Osteoblast (primary cell): ENCODE measurements around the gene SRSF7. TPM values are rescaled to one million over a fixed set of nuclear protein-coding genes. Genes with fewer than 3 reads are reported as not detected.

ENCODE experiments used
- DNase-seq: peaks from one replicate; pipeline ENCODE4 v3.0.0; 2011; ENCODE audit warnings: low spot score, mixed read lengths; ENCODE audit not compliant: insufficient read length; ENCODE audit errors: missing footprints
- H2AFZ ChIP-seq: 2 replicates; pipeline ENCODE4 v1.6.0; 2011; ENCODE audit warnings: mild to moderate bottlenecking, low read length
- H3K27ac ChIP-seq: 2 replicates; pipeline ENCODE4 v1.5.1; 2011; ENCODE audit warnings: mild to moderate bottlenecking, low read depth, low read length, moderate library complexity
- H3K27me3 ChIP-seq: 2 replicates; pipeline ENCODE4 v1.6.0; 2012; ENCODE audit warnings: mild to moderate bottlenecking, control low read depth, inconsistent platforms, low read length, moderate library complexity; ENCODE audit not compliant: insufficient read depth
- H3K36me3 ChIP-seq: 2 replicates; pipeline ENCODE4 v1.5.1; 2011; ENCODE audit warnings: mild to moderate bottlenecking, low read length, control low read depth, moderate library complexity; ENCODE audit not compliant: insufficient read depth
- H3K4me1 ChIP-seq: 2 replicates; pipeline ENCODE4 v1.5.1; 2011; ENCODE audit warnings: mild to moderate bottlenecking, low read length, control low read depth, moderate library complexity; ENCODE audit not compliant: insufficient read depth
- H3K4me2 ChIP-seq: 2 replicates; pipeline ENCODE4 v1.6.0; 2011; ENCODE audit warnings: mild to moderate bottlenecking, low read length; ENCODE audit not compliant: insufficient read depth
- H3K4me3 ChIP-seq: fragments of 200-600 bp; sonication (generic); 3 replicates; pipeline ENCODE4 v1.5.1; 2012; ENCODE audit warnings: mild to moderate bottlenecking, low read length, inconsistent platforms; ENCODE audit not compliant: insufficient read depth
- H3K79me2 ChIP-seq: 2 replicates; pipeline ENCODE4 v1.6.0; 2012; ENCODE audit warnings: mild to moderate bottlenecking, low read length, control low read depth, inconsistent platforms; ENCODE audit not compliant: insufficient read depth
- H3K9me3 ChIP-seq: 2 replicates; pipeline ENCODE4 v1.5.1; 2011; ENCODE audit warnings: low read depth, low read length, control low read depth
- H4K20me1 ChIP-seq: 2 replicates; pipeline ENCODE4 v1.6.0; 2012; ENCODE audit warnings: mild to moderate bottlenecking, low read length, control low read depth; ENCODE audit not compliant: insufficient read depth
- CTCF ChIP-seq: IDR thresholded peaks from 2 replicates; pipeline ENCODE4 v1.5.1; 2011; ENCODE audit warnings: mild to moderate bottlenecking, low read depth, low read length, moderate library complexity; ENCODE audit errors: extremely low read depth
- total RNA-seq: library from RNA; depleted of rRNA; stranded (reverse); fragments of >200 nt; gene quantifications from 2 replicates; pipeline ENCODE4 v1.2.3, GENCODE V29; 2012

The SRSF7 gene
- total RNA-seq, 1 donor: 48.1 TPM

DNA sequence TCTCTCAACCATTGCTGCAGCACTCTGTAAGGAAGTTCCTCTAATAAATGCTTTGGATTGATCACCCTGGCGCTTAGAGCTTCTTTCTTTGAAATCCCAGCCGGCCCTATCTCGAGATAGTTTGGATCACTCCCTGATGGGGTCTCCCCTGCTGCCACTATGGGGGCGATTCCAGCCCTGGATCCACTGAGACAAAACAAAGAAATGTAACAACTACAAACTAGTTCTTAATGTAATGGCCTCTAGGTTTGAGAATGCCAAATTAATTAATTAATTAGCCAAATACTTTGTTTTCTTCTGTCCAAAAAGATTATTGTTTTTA, 15.2 kb downstream of the SRSF7 start:
- H3K4me1 ChIP-seq: no peaks in the 10 kb centered on the region
- H3K4me3 ChIP-seq: no peak overlapping the region
- no peaks in the 10 kb centered on the region for H4K20me1 ChIP-seq
- no peak for TF ChIP-seq CTCF
- no peaks in the 10 kb centered on the region for H3K27me3 ChIP-seq
- no peaks in the 10 kb centered on the region for H3K79me2 ChIP-seq
- no peak for DNase-seq
- peaks cover 9% of the 10 kb centered on the region for H3K36me3 ChIP-seq
- no peaks in the 10 kb centered on the region for H3K9me3 ChIP-seq
- H3K27ac ChIP-seq: no peak overlapping the region
- no peak overlapping the region for H2AFZ ChIP-seq
- no peak overlapping the region for H3K4me2 ChIP-seq

GRCh38 chr2:38734299-38735058, 16.7 kb downstream of the SRSF7 start:
- Histone ChIP-seq H3K4me2 (no peak overlapping the region), H2AFZ (no peak overlapping the region), H3K4me3 (no peak overlapping the region), H3K4me1 (no peaks in the 10 kb centered on the region), H3K9me3 (no peaks in the 10 kb centered on the region), H3K27me3 (no peaks in the 10 kb centered on the region), H3K36me3 (peaks cover 15% of the 10 kb centered on the region), H3K79me2 (no peaks in the 10 kb centered on the region), H4K20me1 (no peaks in the 10 kb centered on the region), H3K27ac (no peak overlapping the region)
- no peak for TF ChIP-seq CTCF
- no peak for DNase-seq

DNA sequence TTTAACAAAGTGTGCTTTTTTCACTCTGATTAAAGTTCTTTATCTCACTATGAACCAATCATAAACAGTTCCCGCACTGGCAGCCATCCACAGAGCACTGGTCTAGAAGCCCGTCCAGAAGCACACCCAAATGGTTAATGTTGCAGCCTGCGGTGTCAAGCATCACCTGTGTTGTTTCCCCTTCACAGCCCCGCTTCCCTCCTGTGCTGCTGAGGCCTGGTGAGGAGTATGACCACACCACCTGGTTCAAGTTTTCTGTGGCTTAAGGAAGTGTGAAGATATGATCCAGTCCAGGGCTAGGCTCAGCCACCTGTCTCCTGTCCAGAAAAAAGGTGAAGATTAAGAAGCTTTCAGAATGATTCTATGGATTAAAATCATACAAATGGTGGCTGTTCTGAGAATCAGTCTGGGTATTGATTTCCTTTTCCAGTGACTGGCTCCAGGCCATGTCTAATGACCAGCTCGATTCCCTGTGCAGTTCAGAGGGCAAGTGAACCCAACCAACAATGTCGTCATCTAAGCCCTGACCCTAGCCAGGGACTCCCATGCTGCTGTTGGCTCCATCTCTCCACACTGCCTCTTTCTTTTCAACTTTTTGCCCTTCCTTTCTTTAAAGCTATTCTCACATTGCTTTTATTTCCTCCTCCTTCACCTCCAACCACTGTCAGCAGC, 17.7 kb downstream of the SRSF7 start:
- DNase-seq: no peak
- Histone ChIP-seq H3K9me3 (no peaks in the 10 kb centered on the region), H4K20me1 (no peaks in the 10 kb centered on the region), H3K27ac (no peak overlapping the region), H3K79me2 (no peaks in the 10 kb centered on the region), H2AFZ (no peak overlapping the region), H3K4me2 (no peak overlapping the region), H3K27me3 (no peaks in the 10 kb centered on the region), H3K36me3 (peaks cover 15% of the 10 kb centered on the region), H3K4me3 (no peak overlapping the region), H3K4me1 (no peaks in the 10 kb centered on the region)
- no peak for TF ChIP-seq CTCF

DNA sequence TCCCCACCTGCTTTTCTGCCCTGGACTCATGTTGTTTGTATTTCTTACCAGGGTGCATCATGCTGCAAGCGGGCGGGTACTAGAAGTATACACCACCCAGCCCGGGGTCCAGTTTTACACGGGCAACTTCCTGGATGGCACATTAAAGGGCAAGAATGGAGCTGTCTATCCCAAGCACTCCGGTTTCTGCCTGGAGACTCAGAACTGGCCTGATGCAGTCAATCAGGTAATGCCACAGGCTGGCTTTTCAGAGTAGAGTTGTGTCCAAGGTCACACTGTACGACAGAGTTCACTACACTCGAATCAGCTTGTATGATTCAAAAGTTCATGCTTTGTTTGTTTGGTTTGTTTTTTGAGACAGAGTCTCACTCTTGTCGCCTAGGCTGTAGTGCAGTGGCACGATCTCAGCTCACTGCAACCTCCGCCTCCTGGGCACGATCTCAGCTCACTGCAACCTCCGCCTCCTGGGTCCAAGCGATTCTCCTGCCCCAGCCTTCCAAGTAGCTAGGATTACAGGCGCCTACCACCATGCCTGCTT, 19.4 kb downstream of the SRSF7 start:
- no peak for DNase-seq
- Histone ChIP-seq H3K36me3 (peaks cover 10% of the 10 kb centered on the region), H3K79me2 (no peaks in the 10 kb centered on the region), H3K4me1 (no peaks in the 10 kb centered on the region), H3K9me3 (no peaks in the 10 kb centered on the region), H2AFZ (no peak overlapping the region), H3K4me2 (no peak overlapping the region), H3K27me3 (no peaks in the 10 kb centered on the region), H3K4me3 (no peak overlapping the region), H3K27ac (no peak overlapping the region), H4K20me1 (no peaks in the 10 kb centered on the region)
- TF ChIP-seq CTCF: no peak
